ENCODE results near the gene GPS1.

DNA sequence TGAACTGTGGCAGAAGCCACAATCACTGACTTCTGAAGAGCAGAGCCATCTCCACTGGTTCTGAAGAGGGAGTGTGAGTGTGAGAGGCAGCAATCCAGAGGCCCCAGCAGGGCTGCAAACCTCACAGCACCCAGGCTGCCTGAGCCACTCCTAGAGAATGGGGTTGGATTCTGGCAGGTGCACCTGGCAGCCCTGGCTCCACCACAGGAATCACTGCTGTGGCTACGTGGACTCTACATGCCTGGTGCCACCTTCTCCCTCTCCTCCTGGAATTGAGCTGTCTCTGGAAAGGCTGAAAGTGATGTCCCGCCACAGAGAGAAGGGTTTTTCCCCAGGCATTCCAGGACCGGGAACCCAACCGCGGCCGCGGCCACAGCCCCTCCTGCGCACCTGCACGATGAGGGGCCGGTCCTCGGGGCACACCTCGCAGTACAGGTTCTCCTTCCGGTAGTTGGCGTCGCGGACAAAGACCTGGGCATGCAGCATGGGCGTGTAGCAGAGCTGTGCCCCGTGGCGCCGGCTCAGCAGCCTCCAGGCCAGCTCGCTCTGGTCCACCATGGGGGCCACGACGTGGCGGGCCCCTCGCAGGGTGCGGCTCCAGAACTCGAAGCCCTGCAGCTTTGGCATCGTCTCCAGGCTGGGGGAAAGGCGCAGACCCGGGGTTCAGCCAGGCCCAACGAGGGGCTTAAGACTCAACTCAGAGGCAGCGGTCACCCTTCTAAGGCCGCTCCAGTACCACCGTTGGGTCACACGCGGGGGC, 12.9 kb downstream of the GPS1 start:
- no peak for TF ChIP-seq GABPA (IDR thresholded peaks at IDR 0.05 in 1 of 2, conservative IDR thresholded peaks at IDR 0.05 in 1 of 2)
- TF ChIP-seq, protein P1, sequence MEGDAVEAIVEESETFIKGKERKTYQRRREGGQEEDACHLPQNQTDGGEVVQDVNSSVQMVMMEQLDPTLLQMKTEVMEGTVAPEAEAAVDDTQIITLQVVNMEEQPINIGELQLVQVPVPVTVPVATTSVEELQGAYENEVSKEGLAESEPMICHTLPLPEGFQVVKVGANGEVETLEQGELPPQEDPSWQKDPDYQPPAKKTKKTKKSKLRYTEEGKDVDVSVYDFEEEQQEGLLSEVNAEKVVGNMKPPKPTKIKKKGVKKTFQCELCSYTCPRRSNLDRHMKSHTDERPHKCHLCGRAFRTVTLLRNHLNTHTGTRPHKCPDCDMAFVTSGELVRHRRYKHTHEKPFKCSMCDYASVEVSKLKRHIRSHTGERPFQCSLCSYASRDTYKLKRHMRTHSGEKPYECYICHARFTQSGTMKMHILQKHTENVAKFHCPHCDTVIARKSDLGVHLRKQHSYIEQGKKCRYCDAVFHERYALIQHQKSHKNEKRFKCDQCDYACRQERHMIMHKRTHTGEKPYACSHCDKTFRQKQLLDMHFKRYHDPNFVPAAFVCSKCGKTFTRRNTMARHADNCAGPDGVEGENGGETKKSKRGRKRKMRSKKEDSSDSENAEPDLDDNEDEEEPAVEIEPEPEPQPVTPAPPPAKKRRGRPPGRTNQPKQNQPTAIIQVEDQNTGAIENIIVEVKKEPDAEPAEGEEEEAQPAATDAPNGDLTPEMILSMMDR (IDR thresholded peaks at IDR 0.05; ENCODE audit: low read depth, low read length, missing input control), result no peak
- TF ChIP-seq SP1 (IDR thresholded peaks at IDR 0.05), result no peak
- TF ChIP-seq, protein P2, sequence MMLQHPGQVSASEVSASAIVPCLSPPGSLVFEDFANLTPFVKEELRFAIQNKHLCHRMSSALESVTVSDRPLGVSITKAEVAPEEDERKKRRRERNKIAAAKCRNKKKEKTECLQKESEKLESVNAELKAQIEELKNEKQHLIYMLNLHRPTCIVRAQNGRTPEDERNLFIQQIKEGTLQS (IDR thresholded peaks at IDR 0.05), result no peak
- TF ChIP-seq JUND (IDR thresholded peaks at IDR 0.05), result no peak
- TF ChIP-seq YY1 (IDR thresholded peaks at IDR 0.05), result no peak
- TF ChIP-seq NR2F2 (IDR thresholded peaks at IDR 0.05), result no peak
- no peak for TF ChIP-seq RXRA (IDR thresholded peaks at IDR 0.05)

Measured in liver (tissue), 3 donors.